Mammary epithelial cell (primary cell): ENCODE results near the gene SHANK3.

ENCODE experiments used
- EZH2 ChIP-seq: IDR thresholded peaks from 2 replicates; pipeline ENCODE4 v1.6.1; 2012; ENCODE audit warnings: low read length, inconsistent platforms, borderline replicate concordance
- TF ChIP-seq, protein P1 (sequence below), 2 donors: IDR thresholded peaks in 1 of 2; conservative IDR thresholded peaks in 1 of 2; 2 replicates each; pipeline ENCODE4 v1.5.1; 2011 to 2012; ENCODE audit warnings: inconsistent platforms in 2 of 2, low read length in 2 of 2, mild to moderate bottlenecking in 2 of 2, control low read depth in 1 of 2, low read depth in 1 of 2; ENCODE audit not compliant: insufficient read depth in 1 of 2; ENCODE audit errors: extremely low read depth in 1 of 2

DNA sequence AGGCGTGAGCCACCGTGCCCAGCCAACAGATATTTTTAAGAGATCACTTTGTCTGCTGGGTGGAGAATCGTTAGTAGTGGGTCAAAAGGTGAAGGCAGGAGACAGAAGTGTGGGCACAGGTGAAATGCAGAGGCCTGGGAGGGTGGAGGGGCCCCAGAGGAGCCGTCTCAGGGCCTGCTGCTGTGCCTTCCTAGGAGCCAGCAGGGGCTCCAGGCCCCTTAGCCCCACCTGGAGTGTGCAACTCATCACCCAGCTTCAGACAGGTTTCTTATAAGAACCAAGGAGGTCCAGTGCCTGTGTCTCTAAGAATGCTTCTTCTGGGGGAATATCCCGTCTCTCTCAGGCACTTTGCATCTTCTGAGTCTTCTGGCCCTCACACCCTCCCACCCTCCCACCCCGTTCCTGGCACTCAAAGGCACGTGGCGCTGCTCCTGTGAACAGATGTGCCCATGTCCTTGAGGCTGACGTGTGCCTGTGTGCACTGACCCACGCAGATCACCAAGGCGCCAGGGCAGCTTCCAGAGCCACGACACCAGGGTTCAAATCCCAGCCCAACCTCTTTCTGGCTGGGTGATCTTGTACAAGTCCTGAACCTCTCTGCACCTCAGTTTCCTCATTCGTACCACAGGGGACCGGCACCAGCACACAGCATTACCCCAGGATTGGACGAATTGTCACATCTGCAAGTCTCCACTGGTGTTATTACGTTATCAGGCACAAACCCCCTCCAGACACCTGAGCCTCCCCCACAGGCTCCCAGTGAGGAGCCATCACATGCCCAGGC, 48.1 kb upstream of the SHANK3 start:
- TF ChIP-seq, protein P1, sequence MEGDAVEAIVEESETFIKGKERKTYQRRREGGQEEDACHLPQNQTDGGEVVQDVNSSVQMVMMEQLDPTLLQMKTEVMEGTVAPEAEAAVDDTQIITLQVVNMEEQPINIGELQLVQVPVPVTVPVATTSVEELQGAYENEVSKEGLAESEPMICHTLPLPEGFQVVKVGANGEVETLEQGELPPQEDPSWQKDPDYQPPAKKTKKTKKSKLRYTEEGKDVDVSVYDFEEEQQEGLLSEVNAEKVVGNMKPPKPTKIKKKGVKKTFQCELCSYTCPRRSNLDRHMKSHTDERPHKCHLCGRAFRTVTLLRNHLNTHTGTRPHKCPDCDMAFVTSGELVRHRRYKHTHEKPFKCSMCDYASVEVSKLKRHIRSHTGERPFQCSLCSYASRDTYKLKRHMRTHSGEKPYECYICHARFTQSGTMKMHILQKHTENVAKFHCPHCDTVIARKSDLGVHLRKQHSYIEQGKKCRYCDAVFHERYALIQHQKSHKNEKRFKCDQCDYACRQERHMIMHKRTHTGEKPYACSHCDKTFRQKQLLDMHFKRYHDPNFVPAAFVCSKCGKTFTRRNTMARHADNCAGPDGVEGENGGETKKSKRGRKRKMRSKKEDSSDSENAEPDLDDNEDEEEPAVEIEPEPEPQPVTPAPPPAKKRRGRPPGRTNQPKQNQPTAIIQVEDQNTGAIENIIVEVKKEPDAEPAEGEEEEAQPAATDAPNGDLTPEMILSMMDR (conservative IDR thresholded peaks at IDR 0.05 in 1 of 2, IDR thresholded peaks at IDR 0.05 in 1 of 2; ENCODE audit: extremely low read depth in 1 of 2, insufficient read depth in 1 of 2, low read depth in 1 of 2, low read length in 2 of 2) = no peak
- TF ChIP-seq EZH2 = no peak
